WERI-Rb-1 (cell line): ENCODE measurements around the gene BAZ1A.

Source experiments
- DNase-seq: peaks from one replicate; pipeline ENCODE4 v3.0.0-alpha.2; 2020
- H3K27ac ChIP-seq: fragments of 250-450 bp; sonication (Bioruptor Pico); 2 replicates; pipeline ENCODE4 v1.5.1; 2020; ENCODE audit warnings: mild to moderate bottlenecking, moderate library complexity
- H3K27me3 ChIP-seq: fragments of 250-450 bp; sonication (Bioruptor Pico); 2 replicates; pipeline ENCODE4 v1.5.1; 2021; ENCODE audit warnings: mild to moderate bottlenecking, low read depth, moderate library complexity; ENCODE audit not compliant: insufficient read depth, severe bottlenecking
- H3K36me3 ChIP-seq: fragments of 250-450 bp; sonication (Bioruptor Pico); 2 replicates; pipeline ENCODE4 v1.5.1; 2020; ENCODE audit warnings: mild to moderate bottlenecking, moderate library complexity
- H3K4me3 ChIP-seq: 2 replicates; pipeline ENCODE4 v1.5.1; 2011; ENCODE audit warnings: low read depth, mild to moderate bottlenecking, control low read depth, low read length
- H3K9me3 ChIP-seq: fragments of 250-450 bp; sonication (Bioruptor Pico); 2 replicates; pipeline ENCODE4 v1.5.1; 2021; ENCODE audit warnings: mild to moderate bottlenecking, moderate library complexity; ENCODE audit not compliant: severe bottlenecking
- CTCF ChIP-seq: IDR thresholded peaks from 2 replicates; pipeline ENCODE4 v1.5.1; 2011; ENCODE audit warnings: low read depth, mild to moderate bottlenecking, control low read depth, inconsistent platforms, low read length

The BAZ1A gene

GRCh38 chr14:34883954-34884353 is 8.8 kb upstream of the BAZ1A start:
- no peak for DNase-seq
- H3K27me3 ChIP-seq, result no peaks in the 10 kb centered on the region
- H3K4me3 ChIP-seq, result no peak overlapping the region
- H3K27ac ChIP-seq, result no peak overlapping the region
- TF ChIP-seq CTCF, result no peak
- no peaks in the 10 kb centered on the region for H3K9me3 ChIP-seq
- no peaks in the 10 kb centered on the region for H3K36me3 ChIP-seq

- TF ChIP-seq CTCF, result no peak
- H3K27ac ChIP-seq, result peak overlapping the region; percentile 95
- peaks cover 35% of the 10 kb centered on the region for H3K36me3 ChIP-seq
- peak overlapping the region; percentile 93 for H3K4me3 ChIP-seq
- DNase-seq, result peak; percentile 53
- H3K27me3 ChIP-seq, result no peaks in the 10 kb centered on the region
- no peaks in the 10 kb centered on the region for H3K9me3 ChIP-seq
Measured at GRCh38 chr14:34874386-34875030, 652 bp downstream of the BAZ1A start.

- TF ChIP-seq CTCF, result no peak
- Histone ChIP-seq H3K9me3 (no peaks in the 10 kb centered on the region), H3K36me3 (peaks cover 39% of the 10 kb centered on the region), H3K27ac (peak overlapping the region; percentile 95), H3K4me3 (peak overlapping the region; percentile 93), H3K27me3 (no peaks in the 10 kb centered on the region)
- peak; percentile 88 for DNase-seq
Measured at GRCh38 chr14:34873589-34874385, 1.4 kb downstream of the BAZ1A start.

GRCh38 chr14:34872822-34873588 is 2.2 kb downstream of the BAZ1A start:
- Histone ChIP-seq H3K4me3 (peak overlapping the region; percentile 93), H3K27me3 (no peaks in the 10 kb centered on the region), H3K36me3 (peaks cover 45% of the 10 kb centered on the region), H3K9me3 (no peaks in the 10 kb centered on the region), H3K27ac (peak overlapping the region; percentile 95)
- no peak for TF ChIP-seq CTCF
- DNase-seq, result no peak

- Histone ChIP-seq H3K27ac (no peak overlapping the region), H3K9me3 (no peaks in the 10 kb centered on the region), H3K36me3 (peaks cover 51% of the 10 kb centered on the region), H3K4me3 (no peak overlapping the region), H3K27me3 (no peaks in the 10 kb centered on the region)
- no peak for DNase-seq
- TF ChIP-seq CTCF, result no peak
Measured at GRCh38 chr14:34867199-34867598, 8.0 kb downstream of the BAZ1A start.
